BJ (cell line): ENCODE results near the gene KHK. TPM values are rescaled to one million over a fixed set of nuclear protein-coding genes. Genes with fewer than 3 reads are reported as not detected.

Experiments used
- CTCF ChIA-PET: fragments of 350-600 bp; formaldehyde crosslinking; extraction: SDS; loops from one replicate; lab custom pipeline; 2021; ENCODE audit warnings: antibody characterized with exemption, inconsistent platforms; lab: Yijun Ruan, JAX
- POLR2A ChIA-PET: fragments of 300-600 bp; sonication (Branson Sonifier 250); formaldehyde crosslinking; extraction: SDS; loops from one replicate; lab custom pipeline; 2021; ENCODE audit warnings: antibody characterized with exemption; lab: Charles Lee
- DNase-seq: peaks from one replicate; pipeline ENCODE4 v3.0.0-alpha.2; 2011; ENCODE audit warnings: low read depth
- H3K27me3 ChIP-seq: 2 replicates; pipeline ENCODE4 v1.6.0; 2011; ENCODE audit warnings: low read length; ENCODE audit not compliant: control insufficient read depth, insufficient read depth
- H3K36me3 ChIP-seq: 2 replicates; pipeline ENCODE4 v1.5.1; 2011; ENCODE audit warnings: low read length; ENCODE audit not compliant: control insufficient read depth, insufficient read depth
- H3K4me3 ChIP-seq: 2 replicates; pipeline ENCODE4 v1.5.1; 2011; ENCODE audit warnings: low read depth, mild to moderate bottlenecking, control low read depth, low read length
- polyA plus RNA-seq: library from polyadenylated mRNA; depleted of rRNA; stranded (reverse); fragments of >200 nt; gene quantifications from 2 replicates; pipeline ENCODE4 v1.2.3, GENCODE V29; 2011
- TF ChIP-seq, protein P1 (sequence below): IDR thresholded peaks from 2 replicates; pipeline ENCODE4 v1.5.1; 2011; ENCODE audit warnings: low read depth, mild to moderate bottlenecking, control low read depth, inconsistent platforms, low read length, moderate library complexity; ENCODE audit not compliant: insufficient read depth

KHK gene
- polyA plus RNA-seq, 1 experiment = 0.43 TPM

DNA sequence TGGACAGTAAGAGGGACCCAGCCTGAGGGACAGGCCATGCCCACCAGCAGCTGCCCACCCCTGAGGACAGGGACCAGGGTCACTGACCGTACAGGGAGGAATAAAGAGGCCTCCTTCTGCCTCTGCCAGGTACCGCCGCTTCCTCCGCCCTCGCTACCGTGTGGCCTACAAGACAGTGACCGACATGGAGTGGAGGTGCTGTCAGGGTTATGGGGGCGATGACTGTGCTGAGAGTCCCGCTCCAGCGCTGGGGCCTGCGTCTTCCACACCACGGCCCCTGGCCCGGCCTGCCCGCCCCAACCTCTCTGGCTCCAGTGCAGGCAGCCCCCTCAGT is 6.0 kb upstream of the KHK start:
- H3K36me3 ChIP-seq = peaks cover 17% of the 10 kb centered on the region
- ChIA-PET POLR2A (no interaction called here), CTCF (interaction anchor here (0.6 to 3.4 kb wide), 16 partner anchors 8 to 235 kb away, joined by 3 to 28 read pairs (median 4); partner anchors contain the start of gene AGBL5)
- H3K4me3 ChIP-seq = peak overlapping the region; percentile 53
- TF ChIP-seq, protein P1, sequence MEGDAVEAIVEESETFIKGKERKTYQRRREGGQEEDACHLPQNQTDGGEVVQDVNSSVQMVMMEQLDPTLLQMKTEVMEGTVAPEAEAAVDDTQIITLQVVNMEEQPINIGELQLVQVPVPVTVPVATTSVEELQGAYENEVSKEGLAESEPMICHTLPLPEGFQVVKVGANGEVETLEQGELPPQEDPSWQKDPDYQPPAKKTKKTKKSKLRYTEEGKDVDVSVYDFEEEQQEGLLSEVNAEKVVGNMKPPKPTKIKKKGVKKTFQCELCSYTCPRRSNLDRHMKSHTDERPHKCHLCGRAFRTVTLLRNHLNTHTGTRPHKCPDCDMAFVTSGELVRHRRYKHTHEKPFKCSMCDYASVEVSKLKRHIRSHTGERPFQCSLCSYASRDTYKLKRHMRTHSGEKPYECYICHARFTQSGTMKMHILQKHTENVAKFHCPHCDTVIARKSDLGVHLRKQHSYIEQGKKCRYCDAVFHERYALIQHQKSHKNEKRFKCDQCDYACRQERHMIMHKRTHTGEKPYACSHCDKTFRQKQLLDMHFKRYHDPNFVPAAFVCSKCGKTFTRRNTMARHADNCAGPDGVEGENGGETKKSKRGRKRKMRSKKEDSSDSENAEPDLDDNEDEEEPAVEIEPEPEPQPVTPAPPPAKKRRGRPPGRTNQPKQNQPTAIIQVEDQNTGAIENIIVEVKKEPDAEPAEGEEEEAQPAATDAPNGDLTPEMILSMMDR = no peak
- H3K27me3 ChIP-seq = no peaks in the 10 kb centered on the region
- no peak for DNase-seq

DNA sequence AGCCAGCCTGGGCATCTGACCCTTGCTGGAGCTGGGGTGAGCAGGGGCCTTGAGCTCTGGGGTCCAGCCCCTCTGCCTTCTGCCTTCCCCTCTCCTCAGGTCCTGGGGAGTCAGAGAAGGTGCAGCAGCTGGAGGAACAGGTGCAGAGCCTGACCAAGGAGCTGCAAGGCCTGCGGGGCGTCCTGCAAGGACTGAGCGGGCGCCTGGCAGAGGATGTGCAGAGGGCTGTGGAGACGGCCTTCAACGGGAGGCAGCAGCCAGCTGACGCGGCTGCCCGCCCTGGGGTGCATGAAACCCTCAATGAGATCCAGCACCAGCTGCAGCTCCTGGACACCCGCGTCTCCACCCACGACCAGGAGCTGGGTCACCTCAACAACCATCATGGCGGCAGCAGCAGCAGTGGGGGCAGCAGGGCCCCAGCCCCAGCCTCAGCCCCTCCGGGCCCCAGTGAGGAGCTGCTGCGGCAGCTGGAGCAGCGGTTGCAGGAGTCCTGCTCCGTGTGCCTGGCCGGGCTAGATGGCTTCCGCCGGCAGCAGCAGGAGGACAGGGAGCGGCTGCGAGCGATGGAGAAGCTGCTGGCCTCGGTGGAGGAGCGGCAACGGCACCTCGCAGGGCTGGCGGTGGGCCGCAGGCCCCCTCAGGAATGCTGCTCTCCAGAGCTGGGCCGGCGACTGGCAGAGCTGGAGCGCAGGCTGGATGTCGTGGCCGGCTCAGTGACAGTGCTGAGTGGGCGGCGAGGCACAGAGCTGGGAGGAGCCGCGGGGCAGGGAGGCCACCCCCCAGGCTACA is 4.4 kb upstream of the KHK start:
- ChIA-PET CTCF (interaction anchor here (1.1 to 3.4 kb wide), 8 partner anchors 14 to 197 kb away, joined by 4 to 28 read pairs (median 4); partner anchors contain the start of gene AGBL5), POLR2A (no interaction called here)
- H3K4me3 ChIP-seq = no peak overlapping the region
- no peaks in the 10 kb centered on the region for H3K27me3 ChIP-seq
- H3K36me3 ChIP-seq = peaks cover 17% of the 10 kb centered on the region
- no peak for DNase-seq
- TF ChIP-seq, protein P1 = no peak

DNA sequence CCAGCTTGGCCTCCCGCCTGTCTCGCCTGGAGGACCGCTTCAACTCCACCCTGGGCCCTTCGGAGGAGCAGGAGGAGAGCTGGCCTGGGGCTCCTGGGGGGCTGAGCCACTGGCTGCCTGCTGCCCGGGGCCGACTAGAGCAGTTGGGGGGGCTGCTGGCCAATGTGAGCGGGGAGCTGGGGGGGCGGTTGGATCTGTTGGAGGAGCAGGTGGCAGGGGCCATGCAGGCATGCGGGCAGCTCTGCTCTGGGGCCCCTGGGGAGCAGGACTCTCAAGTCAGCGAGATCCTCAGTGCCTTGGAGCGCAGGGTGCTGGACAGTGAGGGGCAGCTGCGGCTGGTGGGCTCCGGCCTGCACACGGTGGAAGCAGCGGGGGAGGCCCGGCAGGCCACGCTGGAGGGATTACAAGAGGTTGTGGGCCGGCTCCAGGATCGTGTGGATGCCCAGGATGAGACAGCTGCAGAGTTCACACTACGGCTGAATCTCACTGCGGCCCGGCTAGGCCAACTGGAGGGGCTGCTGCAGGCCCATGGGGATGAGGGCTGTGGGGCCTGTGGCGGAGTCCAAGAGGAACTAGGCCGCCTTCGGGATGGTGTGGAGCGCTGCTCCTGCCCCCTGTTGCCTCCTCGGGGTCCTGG is 3.7 kb upstream of the KHK start:
- ChIA-PET POLR2A (interaction anchor here (0.8 kb wide), 1 partner anchor 61 kb away, joined by 3 read pairs; no protein-coding TSS in a partner anchor), CTCF (interaction anchor here (1.0 to 2.2 kb wide), 6 partner anchors 10 to 220 kb away, joined by 3 to 8 read pairs (median 4); no protein-coding TSS in a partner anchor)
- no peak for DNase-seq
- H3K36me3 ChIP-seq = peaks cover 17% of the 10 kb centered on the region
- TF ChIP-seq, protein P1 = no peak
- H3K4me3 ChIP-seq = no peak overlapping the region
- no peaks in the 10 kb centered on the region for H3K27me3 ChIP-seq

DNA sequence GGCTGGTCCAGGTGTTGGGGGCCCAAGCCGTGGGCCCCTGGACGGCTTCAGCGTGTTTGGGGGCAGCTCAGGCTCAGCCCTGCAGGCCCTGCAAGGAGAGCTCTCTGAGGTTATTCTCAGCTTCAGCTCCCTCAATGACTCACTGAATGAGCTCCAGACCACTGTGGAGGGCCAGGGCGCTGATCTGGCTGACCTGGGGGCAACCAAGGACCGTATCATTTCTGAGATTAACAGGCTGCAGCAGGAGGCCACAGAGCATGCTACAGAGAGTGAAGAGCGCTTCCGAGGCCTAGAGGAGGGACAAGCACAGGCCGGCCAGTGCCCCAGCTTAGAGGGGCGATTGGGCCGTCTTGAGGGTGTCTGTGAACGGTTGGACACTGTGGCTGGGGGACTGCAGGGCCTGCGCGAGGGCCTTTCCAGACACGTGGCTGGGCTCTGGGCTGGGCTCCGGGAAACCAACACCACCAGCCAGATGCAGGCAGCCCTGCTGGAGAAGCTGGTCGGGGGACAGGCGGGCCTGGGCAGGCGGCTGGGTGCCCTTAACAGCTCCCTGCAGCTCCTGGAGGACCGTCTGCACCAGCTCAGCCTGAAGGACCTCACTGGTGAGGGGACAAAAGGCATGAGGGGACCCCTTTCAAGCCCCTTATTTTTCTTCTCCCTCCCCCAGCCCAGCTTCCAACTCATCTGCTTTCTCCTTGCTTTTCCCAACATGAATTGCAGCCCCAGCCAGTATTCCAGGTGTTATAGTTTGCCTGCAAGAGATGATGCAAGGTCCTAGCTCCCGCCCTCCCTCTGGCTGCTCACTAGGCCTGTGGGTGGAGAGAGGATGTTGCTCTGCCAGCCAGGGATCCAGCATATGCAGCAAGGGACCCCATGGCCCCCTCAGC is 2.9 kb upstream of the KHK start:
- Histone ChIP-seq H3K27me3 (no peaks in the 10 kb centered on the region), H3K4me3 (no peak overlapping the region), H3K36me3 (peaks cover 17% of the 10 kb centered on the region)
- CTCF ChIA-PET = interaction anchor here (1.0 to 2.2 kb wide), 5 partner anchors 10 to 220 kb away, joined by 3 to 8 read pairs (median 4); no protein-coding TSS in a partner anchor
- POLR2A ChIA-PET = interaction anchor here (0.8 kb wide), 1 partner anchor 62 kb away, joined by 3 read pairs; no protein-coding TSS in a partner anchor
- no peak for DNase-seq
- TF ChIP-seq, protein P1 = no peak
